ENCODE data around the gene CSAD.

CSAD gene

DNA sequence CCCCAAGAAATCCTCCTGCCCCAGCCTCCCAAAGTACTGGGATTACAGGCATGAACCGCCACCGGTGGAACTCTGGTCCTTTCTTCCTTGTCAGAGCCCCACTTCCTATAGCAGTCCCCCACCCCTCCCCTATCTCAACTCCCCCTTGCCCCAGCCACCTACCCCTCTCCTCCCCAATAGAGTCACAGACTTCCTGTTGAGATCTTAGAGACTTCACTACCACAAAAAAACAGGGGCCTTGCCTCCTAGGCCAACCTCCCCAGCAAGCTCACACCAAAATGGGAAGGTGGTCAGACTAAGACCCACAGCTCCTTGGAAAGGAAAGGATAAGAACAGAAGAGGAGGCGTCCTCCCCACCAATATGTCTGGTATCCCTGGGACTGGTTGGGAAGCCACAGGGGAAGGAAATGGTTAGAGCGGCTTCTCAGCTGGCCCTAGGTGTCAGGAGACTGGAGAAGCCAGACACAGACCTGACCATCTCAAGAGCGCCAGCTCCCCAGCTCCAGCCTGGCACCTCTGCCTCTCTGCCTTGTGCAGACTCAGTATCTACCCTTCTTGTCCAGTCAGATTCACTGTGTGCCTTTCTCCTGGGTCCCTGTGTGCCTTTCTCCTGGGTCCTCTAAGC, 17.9 kb upstream of the CSAD start:
- DNase-seq: no peak

DNA sequence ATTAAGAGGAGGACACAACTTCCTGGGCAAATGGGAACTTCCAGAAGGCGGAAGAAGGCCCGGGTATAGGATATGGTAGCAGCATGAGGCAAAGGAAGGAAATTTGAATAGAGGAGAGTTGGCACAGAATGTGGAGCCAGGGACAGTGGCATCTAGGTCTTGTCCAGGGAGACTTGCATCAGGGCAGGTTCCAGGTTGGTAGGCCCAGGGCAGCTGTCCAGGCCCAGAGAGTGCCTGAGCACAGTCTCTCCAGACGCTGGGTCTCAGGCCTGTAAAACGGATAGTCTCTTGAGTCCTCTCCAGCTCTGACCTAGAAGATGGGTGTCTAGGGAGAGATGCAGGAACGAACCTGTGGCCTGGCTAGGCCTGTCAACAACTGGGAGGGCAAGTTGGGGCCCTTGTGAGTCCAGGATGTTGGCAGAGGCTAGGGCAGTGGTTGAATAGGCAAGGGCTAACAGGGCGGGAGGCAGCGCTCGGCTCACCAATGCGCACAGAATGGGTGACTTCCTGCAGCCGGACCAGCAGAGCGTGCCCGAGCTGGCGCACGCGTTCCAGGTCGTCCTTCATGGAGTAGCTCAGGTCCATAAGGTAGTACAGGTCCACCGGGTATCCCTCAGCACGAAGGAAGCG, 16.4 kb upstream of the CSAD start:
- DNase-seq: no peak

DNA sequence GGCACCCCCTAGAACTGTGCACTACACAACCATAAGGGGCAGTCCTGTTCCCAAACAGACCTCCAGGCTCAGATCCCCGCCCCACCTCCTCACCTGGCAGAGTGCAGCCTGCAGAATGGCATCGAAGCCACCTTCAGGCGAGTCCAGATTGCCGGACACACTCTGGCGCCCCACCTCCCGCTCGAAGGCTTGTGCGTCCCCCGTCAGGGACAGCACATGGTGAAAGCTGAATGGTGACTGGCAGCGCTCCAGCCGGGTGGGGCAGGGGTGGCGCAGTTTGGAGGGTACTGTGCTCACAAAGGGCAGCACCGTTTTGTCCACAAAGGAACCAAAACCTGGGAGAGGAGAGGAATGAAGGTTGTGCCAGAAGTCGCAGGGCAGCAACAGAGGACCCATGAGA, 15.8 kb upstream of the CSAD start:
- DNase-seq: no peak

DNA sequence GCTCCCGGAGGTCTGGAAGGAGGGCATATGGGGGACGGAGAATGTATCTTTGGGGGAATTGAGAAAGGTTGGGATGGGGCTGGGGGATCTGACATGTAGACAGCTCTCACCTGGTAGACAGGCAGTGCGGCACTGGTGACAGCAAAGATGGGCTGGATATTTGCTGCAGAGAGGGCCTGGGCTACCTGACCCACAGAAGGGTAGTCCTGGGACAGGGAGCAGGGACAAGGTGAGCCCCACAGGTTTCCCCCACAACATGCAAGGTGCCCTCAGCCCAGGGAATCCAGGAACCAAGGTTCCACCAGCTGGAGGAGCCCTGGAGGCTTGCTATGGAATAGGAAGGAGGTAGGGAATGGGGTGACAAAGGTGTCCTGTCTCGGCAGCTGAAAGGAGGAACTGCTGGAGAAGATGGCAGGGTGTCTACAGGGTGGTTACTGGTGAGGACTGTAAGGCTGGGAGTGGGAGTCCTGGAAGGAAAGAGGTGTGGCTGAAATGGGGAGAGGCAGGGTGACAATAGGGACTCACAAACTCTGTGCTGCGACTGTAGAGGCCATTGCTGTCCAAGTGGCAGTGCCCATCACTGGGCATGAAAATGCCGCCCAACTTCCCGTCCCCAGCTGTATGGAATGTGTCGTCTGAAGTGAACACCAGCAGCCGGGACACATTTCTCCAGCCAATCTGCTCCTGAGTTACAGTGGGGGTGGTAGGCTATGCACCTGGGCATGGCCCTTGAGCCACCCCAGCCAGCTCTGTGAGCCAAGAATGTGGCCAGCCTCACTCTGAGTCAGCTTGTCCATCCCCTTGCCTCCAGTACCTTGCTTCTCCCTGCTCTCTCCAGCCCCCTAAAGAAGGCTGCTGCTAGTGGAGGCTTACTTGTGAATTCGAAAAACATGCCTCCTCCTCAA, 15.0 kb upstream of the CSAD start:
- DNase-seq: no peak

DNA sequence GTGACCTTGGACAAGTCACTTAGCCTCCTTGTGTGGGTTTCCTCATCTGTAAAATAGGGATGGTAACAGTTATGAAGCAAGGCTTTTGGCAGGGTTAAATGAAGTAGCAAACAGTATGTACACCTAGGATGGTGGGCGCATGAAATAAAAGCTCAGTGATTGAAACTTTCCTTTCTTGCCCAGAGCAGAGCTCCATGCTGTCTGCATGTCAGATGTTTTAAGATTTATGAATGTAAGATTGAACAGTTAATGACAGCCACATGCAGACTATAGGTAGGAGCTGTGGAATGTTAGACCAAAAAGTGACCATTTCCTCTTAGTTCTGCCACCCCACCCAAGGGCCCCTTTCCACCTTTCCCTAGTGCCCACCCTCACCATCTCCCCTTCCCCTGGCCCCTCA, 14.2 kb upstream of the CSAD start:
- no peak for DNase-seq

DNA sequence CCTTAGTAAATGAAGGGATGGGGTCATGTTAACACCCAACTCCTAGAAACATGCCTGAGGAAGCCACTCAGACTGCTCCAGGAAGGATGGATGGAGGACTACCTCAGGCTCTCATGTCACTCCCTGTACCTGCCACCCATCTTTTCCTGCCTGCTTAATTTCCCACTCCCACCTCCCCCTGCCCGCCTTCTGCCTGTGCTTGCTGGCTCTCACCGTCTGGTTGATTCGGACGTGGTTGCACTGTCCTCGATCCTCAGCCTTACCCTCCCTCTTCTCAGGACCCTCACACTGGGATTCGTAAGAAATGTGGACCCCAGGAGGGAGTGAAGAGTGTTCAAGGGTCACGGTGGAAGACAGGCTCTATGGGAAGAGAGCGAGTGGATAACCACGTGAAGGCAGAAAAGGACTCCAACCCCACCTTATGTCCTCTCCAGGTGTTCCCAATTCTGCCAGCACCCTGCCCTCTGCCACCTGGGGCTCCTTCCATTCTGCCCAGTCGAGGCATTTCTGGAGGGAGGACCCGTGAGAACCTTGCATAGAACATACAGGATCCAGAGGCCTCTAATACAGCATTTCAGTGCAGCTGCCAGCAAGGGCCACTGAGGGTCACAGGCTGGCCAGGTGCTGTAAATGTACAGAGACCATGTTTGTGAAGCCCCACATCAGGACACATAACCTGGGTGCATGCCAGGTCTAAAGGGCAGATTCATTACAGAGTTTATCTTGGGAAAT, 13.4 kb upstream of the CSAD start:
- no peak for DNase-seq

DNA sequence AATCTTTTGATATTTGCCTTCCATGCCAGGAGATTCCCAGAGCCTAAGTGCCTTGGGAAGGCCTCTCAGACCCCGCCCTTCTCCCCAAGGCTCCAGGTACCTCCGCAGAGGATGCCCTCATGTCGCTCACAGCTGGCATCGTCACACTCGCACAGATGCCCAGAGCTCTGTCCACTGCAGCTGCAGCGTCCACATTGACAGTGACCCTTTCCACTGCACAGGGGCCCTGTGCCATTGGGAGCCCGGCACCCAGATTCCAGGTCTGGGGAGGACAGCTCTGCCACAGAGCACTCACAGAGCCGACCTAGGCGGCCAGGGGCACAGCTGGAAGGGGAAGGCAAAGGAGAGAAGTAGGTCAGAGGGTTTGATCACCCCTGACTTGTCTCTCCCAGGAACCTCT, 12.3 kb upstream of the CSAD start:
- no peak for DNase-seq

DNA sequence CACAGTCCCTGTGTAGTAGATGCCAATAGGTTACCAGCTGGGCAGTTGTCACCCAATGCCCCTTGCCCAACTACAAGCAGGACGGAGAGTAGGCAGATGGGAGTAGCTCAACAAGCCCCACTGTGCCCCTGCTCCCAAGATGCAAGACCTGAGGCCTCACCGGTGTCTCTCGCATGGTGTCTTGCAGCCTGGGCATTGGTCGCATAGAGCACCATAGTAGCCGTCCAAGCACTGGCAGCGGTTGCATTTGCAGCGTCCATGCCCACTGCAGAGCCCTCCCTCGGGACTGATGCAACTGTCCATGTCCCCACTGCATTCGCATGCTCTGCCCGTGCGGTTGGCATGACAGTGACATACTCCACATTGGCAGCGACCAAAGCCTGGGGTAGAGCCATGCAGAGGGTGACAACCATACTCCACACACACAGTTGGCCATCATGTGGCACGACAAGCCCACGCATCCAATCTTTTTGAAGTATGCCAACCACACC, 11.9 kb upstream of the CSAD start:
- no peak for DNase-seq

DNA sequence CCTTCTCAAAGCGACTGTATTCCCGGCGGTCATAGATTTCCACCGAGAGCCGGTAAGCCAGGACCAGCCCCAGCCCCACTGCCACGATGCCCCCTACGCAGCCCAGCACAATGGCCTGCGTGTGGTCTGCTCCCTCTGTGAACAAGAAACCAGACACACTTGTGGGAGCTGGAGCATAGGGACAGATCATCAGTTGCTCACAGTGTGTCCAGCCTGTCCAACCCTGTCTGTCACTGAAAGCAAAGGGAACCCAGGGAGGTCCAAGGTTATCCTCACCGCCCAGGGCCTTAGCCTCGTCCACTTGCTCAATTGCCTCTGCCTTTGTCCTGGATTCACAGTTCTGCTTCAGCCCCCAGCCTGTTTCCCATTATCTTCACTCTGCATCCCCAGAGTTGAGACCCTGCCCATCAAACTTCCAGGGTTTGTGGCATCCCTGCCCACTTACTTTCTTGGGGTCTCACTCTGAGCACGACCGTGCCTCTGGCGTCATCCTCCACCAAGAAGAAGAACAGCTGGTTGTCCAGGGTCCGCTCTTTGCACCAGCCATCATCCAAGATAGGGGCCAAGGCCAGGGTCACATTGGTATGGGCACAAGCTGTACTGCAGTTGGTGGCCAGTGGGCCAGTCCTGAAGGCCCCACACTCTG, 11.3 kb upstream of the CSAD start:
- no peak for DNase-seq

DNA sequence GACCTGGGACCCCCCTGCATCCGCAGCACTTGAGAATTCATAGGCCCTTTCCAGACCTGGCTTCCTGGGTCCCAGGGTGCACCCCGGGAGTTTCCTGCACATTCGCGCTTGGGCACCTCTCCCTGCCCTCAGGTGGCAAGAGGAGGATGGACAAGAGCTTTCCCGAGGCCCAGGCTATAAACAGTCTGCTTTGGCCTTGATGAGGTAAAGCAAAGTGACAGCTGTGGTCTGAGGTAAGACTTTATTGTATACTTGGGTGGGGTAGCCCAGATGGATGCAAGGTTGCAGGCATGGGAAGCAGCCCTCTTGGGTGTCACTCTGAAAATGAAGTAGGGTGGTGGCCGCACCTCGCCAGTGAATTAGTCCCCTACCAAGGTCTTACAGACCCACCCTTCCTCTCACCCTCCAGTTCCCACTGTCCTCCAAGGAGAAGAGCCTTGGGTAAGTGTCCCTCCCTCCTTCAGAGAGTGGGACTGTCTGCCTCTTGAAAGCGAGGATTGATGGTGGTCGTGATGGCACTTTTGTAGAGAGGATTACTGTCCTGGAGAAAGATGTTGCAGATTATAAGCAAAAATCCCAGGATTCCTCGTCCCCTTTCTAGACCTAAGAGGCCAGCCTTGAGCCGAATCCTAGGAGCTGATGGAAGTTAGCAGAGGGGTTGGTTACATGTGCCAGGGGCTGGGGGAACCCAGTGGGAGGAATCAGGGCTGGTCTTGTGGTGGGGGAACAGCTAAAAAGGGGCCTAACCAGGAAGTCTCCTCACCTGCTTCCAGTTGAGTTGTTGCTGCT, 10.6 kb upstream of the CSAD start:
- DNase-seq: no peak

DNA sequence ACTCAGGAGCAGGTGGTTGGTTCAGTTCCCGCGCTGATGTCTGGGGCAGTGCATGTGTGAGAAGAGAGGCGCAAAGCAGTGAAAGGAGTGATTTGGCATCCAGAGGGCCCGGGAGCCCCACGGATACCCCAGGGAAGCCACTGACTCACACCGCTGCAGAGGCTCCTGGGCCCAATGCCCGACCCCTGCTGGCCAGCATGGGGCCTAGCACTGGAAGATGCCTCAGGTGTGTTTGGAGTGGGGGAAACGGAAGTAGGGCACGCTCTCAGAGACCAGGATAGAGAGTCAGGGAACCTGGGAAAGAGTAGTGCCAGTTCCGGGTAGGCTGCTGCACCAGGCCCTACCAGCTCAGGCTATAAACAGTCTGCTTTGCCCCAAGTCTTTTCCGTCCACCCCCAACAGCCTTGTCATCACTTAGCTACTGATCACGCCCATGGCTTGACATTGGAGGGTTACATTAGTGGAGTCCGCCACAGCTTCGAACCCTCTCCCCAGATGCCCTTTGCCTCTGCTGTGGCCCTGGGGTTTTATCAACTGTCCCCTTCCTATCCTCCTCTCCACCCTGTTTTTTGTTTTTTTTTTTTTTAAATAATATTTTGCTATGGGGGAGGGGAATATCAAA, 9.5 kb upstream of the CSAD start:
- peak; percentile 45 to 46 for DNase-seq

DNA sequence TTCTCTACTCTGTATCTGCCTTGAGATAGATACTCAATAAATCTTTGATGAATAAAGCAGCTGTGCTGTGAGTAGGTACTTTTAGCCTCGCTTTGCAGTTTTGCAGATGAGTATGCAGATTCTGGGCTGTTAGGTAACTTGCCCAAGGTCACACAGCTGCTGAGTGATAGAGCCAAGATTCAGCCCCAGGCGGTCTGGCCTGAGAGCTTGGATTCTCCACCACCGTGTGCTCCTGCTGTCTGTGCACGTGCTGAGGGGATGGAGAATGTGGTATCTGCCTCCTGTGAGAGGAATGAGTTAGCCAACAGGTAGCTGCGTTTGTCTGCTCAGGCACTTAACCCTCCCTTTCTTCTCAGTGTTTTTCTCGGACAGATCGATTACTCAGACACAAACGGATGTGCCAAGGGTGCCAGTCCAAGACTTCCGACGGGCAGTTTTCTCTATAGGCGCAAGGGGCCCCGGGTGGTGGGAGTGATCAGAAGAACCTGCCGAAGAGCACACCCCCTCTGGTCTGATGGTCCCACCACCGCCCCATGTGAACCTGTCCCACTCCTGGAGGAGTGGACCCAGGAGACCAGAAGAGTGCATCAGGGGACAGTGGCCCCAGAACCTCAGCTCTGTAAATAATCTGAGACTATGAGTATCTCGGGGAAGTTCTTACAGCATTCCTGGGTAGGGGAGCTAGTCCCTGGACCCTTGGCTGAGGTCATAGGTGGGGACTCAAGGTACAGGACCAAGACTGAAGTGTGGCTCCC, 6.6 kb upstream of the CSAD start:
- no peak for DNase-seq

DNA sequence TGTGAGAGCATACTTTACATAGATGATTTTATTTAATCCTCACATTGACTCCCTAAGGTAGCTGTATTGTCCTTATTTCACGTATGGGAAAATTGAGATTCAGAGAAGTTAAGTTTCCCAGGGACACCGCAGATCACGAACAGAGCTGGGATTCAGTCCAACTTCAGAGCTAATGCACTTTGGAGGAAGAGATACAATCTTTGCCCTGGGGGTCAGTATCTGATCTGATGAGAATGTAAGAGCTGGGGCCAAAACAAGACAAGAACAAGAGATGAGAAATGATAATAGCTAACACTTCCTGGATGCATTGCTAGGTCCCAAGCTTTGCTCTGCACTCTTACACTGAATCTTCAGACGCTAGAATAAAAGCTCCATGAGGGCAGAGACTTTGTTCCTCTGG, 6.0 kb upstream of the CSAD start:
- no peak for DNase-seq

DNA sequence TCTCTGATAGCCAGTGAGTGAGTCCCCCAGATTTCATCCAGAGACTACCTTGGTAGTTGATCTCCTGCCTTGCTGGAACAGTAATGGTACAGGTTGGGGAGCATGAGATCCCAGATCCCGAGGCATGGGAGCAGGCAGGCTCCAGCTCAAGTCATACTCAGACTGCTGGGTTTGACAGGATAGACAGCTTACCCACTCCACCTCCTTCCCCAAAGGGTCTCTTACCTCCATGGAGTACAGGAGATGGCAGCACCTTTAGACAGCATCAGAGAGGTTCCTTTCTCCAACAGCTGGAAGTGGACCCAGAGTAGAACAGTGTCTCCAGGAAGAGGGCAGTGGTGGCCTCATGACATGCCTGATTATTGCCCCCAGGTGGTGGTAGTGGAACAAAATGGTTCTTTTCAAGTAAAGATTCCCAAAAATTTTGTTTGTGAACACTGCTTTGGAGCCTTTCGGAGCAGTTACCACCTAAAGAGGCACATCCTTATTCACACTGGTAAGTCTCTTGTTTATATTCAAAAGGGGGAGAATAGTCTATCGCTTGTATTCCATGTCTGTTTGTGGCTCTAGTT, 4.9 kb upstream of the CSAD start:
- no peak for DNase-seq

DNA sequence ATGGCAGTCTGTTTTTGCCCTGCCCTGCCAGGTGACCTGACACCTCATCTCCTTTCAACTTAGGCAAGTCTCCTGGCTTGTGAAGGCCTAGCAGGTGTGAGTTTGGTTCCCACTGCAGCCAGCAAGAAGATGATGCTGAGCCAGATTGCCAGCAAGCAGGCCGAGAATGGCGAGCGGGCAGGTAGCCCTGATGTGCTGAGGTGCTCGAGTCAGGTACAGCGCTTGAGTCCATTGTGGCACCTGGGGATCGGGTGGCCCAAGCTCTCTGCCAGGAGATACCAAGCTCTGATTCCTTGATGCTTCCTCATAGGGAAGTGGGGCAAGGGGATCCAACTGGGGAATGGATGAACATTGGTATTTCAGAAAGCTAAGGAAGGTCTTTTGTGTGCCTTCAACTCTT, 4.1 kb upstream of the CSAD start:
- DNase-seq: no peak

DNA sequence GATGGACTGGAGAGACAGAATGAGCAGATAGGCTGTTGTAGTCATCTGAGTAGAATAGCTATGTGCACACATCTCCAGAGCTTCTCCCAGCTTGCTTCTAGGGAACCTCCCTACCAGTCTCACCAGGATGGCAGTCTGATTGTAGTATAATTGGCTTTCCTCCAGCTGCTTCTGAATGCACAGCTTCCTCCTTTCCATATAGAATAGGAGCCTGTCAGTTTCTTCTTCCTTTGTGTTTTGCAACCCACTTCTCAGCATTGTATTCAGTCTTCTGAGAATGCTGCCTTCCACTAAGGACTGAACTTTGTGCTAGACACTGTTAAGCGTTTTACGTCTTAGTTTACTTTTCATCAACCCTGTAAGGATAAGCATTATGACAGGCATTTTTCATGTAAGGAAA, 2.2 kb upstream of the CSAD start:
- DNase-seq: no peak

DNA sequence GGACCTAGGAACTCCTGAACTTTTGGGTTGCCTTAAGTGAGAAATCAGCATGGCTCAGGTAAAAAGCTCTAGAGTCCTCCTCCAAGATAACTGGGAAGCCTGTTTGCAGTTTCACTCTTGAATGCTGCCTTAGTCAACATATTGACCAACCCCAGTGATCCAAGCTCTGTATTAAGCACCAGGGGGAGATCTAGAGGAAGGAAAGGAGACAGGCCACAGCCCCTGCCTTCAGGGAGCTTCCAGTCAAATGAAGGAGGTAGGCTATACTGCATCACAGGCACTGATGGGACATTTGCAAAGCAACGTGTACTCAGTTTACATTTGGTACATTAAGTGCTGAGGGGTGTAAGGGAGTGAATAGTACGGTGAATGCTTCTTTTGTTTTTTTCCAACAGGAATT, 1.2 kb upstream of the CSAD start:
- DNase-seq: no peak

DNA sequence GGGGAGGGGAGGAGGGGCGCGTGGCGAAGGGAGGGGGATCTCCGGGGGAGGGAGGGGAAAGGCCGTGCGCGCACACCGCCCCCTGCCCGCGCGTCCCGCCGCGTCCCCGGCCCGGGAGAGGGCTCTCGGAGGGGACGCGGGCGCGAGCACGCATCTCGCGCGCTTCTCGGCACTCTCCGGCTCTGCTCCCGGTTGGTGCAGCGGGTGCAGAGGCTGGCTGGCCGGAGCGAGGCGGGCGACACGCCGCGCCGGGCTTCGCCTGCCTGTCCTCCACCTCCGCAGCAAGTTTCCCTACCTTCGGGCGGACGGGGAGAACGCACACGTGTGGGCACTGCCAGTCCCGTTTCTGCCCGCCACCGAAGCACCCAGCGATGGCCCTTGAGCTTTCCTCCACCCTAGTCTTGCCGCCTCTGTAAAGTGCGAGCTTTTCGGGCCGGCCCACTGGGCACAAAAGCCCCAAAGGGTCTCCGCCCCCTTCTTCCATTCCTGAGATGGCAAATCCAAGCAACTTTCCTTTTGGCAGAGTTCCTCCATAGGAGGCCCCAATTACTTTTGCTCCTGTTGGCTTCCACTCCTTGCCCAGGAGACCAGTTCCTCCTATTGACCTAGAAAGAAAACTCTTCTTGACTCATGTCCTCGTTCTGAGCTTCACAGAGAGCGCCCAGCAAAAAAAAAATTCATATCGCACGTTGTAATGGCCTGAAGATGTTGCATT, 363 bp upstream of the CSAD start:
- peak; percentile 75 to 78 for DNase-seq

DNA sequence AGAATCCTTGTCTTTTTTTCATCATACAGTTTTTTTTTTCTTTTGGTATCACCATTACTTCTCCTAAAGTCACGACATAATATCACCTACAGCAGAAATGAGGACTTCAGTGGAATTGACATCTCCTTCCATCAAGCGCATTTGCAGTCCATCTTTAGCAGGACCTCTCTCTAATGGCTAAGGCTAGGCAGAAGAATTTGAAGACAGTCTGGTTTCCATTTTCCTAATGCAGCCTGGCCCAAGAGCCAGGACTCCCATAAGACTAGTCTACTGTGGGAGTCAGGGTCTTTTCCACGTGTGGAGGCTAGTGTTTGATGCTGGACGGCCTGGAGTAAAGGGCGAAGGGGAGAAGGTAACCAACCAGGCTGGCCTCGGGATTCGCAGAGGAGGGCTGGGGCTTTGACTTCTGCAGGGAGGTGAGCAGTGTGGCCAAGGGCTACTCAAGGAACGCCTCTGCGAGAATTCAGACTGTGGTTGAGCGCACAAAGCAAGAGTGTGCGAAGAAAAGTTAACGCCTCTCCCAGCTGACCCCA, 972 bp downstream of the CSAD start:
- no peak for DNase-seq

Measured in stimulated activated CD4-positive, alpha-beta T cell treated with anti-CD3 and anti-CD28 coated beads, Interleukin-4, amount 100 ng/mL, for 4 hours (primary cell).